GM18907 (cell line): ENCODE results near the gene CCDC191.

ENCODE experiments used
- ATAC-seq: cut with Tn5 transposase; IDR thresholded peaks from one replicate; pipeline ENCODE4 v1.9.1; 2021; ENCODE audit warnings: mild to moderate bottlenecking, moderate library complexity; ENCODE audit not compliant: unreplicated experiment

The CCDC191 gene

GRCh38 chr3:114060906-114061655, 4.8 kb upstream of the CCDC191 start:
- ATAC-seq, result no peak

GRCh38 chr3:114058646-114059045, 2.3 kb upstream of the CCDC191 start:
- ATAC-seq, result no peak

GRCh38 chr3:114057011-114057347, 653 bp upstream of the CCDC191 start:
- peak; percentile 10 for ATAC-seq

GRCh38 chr3:114052216-114052615, 4.1 kb downstream of the CCDC191 start:
- ATAC-seq, result no peak

- ATAC-seq, result no peak
Measured at GRCh38 chr3:114043205-114043604, 13.1 kb downstream of the CCDC191 start.

GRCh38 chr3:114035896-114036295, 20.4 kb downstream of the CCDC191 start:
- no peak for ATAC-seq

- no peak for ATAC-seq
Measured at GRCh38 chr3:114034787-114035545, 21.4 kb downstream of the CCDC191 start.

- ATAC-seq, result no peak
Measured at GRCh38 chr3:114034211-114034610, 22.1 kb downstream of the CCDC191 start.

- no peak for ATAC-seq
Measured at GRCh38 chr3:114033721-114034120, 22.6 kb downstream of the CCDC191 start.

- no peak for ATAC-seq
Measured at GRCh38 chr3:114026331-114026730, 30.0 kb downstream of the CCDC191 start.

GRCh38 chr3:114025451-114025850, 30.9 kb downstream of the CCDC191 start:
- no peak for ATAC-seq

- ATAC-seq, result no peak
Measured at GRCh38 chr3:114022145-114022802, 34.1 kb downstream of the CCDC191 start.

GRCh38 chr3:114020907-114021306, 35.4 kb downstream of the CCDC191 start:
- no peak for ATAC-seq

GRCh38 chr3:114019486-114019885, 36.8 kb downstream of the CCDC191 start:
- no peak for ATAC-seq

- no peak for ATAC-seq
Measured at GRCh38 chr3:114014211-114014610, 42.1 kb downstream of the CCDC191 start.

- ATAC-seq, result peak; percentile 76
Measured at GRCh38 chr3:114011059-114011797, 45.1 kb downstream of the CCDC191 start.

GRCh38 chr3:114005481-114005880, 50.8 kb downstream of the CCDC191 start:
- ATAC-seq, result peak; percentile 98

GRCh38 chr3:113985541-113985940, 70.8 kb downstream of the CCDC191 start:
- ATAC-seq, result peak; percentile 73

GRCh38 chr3:113983544-113983943, 72.8 kb downstream of the CCDC191 start:
- ATAC-seq, result no peak

- ATAC-seq, result no peak
Measured at GRCh38 chr3:113981803-113982202, 74.5 kb downstream of the CCDC191 start.

GRCh38 chr3:113979916-113980315, 76.4 kb downstream of the CCDC191 start:
- ATAC-seq, result no peak
